Measurements from ENCODE around the gene KLHDC7B.
A peak's percentile ranks its signal among the peaks of the same experiment; 100 is the strongest.

KLHDC7B gene

DNA sequence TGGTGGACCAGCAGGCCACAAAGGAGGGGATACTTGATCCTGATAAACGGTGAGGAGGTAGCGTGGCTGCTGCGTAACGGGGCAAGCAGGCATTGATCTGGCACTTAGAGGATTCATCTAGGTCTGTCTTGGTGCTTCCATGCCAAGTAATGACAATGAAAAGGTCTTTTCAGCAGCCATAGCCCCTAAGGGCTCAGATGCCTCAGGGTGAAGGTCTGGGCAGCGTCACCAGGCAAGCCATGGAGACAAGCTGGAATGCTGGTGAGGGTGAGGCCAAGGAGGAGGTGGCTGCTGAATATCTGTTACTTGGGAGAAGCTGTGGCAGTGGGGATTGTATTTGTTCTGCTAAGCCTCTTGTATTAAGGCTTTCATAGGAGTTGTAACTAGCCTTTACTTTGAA lies 41.7 kb downstream of the KLHDC7B start:
- DNase-seq (ENCODE audit: low read depth in 2 of 2) = no peak

- no peak for DNase-seq (ENCODE audit: low read depth in 2 of 2)
Observed at GRCh38 chr22:50595189-50595588, 49.5 kb downstream of the KLHDC7B start.

GRCh38 chr22:50597097-50597496 lies 51.4 kb downstream of the KLHDC7B start:
- no peak for DNase-seq (ENCODE audit: low read depth in 2 of 2)

DNA sequence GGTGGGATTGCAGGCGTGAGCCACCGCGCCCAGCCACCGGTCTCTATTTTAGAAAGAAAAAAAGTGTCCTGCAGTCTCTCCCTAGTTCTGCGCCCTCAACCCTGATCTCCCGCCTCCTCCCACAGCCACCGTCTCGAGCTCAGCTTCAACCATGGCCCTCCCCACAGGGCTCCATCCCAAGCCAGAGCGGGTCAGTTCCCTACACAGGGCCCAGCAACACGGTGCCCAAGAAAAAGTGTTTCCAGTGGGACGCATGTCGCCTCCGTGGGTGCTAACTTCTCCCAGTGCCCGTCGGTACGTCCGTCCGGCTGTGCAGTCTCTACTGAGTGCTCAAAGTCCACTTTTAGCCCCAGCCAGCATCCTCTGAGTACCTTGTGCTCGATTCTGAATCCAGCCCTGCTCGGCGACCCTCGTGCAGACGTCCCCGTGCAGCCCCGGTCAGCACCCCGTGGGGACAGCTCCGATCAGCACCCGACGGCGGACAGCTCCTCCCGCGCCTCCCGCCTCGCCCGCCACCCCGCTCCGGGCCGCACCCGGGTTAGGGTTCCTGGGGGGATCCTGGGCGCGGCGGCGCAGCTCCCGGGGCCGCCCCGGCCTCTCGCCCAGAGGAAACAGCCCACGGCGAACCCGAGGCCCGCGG lies 54.2 kb downstream of the KLHDC7B start:
- DNase-seq (ENCODE audit: low read depth in 2 of 2) = peak in 1 of 2 donors; percentile 28

- DNase-seq (ENCODE audit: low read depth in 2 of 2) = no peak
Observed at GRCh38 chr22:50600538-50600937, 54.8 kb downstream of the KLHDC7B start, which contains the start of gene MAPK8IP2. MAPK8IP2 (plus strand) TSS chr22:50600793; CDS start chr22:50600819, 26 bp downstream.

Data from stimulated activated CD8-positive, alpha-beta memory T cell treated with anti-CD3 and anti-CD28 coated beads, Interleukin-7, amount 100 ng/mL, for 4 hours (primary cell).